OCI-LY1 (cell line): Measurements from ENCODE around the gene ASCL2.

Source experiments
- CTCF ChIP-seq: fragments of 200-600 bp; sonication (generic), shearing (Covaris generic); IDR thresholded peaks from 2 replicates; pipeline ENCODE4 v1.5.1; 2017; ENCODE audit warnings: mild to moderate bottlenecking, antibody characterized with exemption, low read length, moderate library complexity, mixed read lengths
- EZH2 ChIP-seq: fragments of 200-600 bp; sonication (generic), shearing (Covaris generic); IDR thresholded peaks from 2 replicates; pipeline ENCODE4 v1.8.0; 2017; ENCODE audit warnings: borderline replicate concordance, mixed run types, mild to moderate bottlenecking, antibody characterized with exemption, low read length, moderate library complexity, mixed read lengths

- TF ChIP-seq CTCF = no peak
- no peak for TF ChIP-seq EZH2
Measured at GRCh38 chr11:2248242-2248641, 22.1 kb downstream of the ASCL2 start.
